Measurements from ENCODE around the gene INIP. TPM values are rescaled to one million over a fixed set of nuclear protein-coding genes. Genes with fewer than 3 reads are reported as not detected.
"Not testable (repeated sequence)": the region's sequence is repeated elsewhere in the genome, so short reads cannot be mapped to it uniquely, and the experiment has no call there.

Gene INIP
- total RNA-seq, 1 donor from 2014 or later = 15.1 TPM

GRCh38 chr9:112743216-112743836 lies 25.4 kb upstream of the INIP start:
- peak; percentile 53 for TF ChIP-seq CTCF (conservative IDR thresholded peaks at IDR 0.05; ENCODE audit: low read depth, low read length)
- H3K4me3 ChIP-seq (ENCODE audit: low read depth, low read length) = no peak overlapping the region
- DNase-seq (ENCODE audit: low read depth) = no peak

- no peak for DNase-seq (ENCODE audit: low read depth)
- TF ChIP-seq CTCF (conservative IDR thresholded peaks at IDR 0.05; ENCODE audit: low read depth, low read length) = no peak
- no peak overlapping the region for H3K4me3 ChIP-seq (ENCODE audit: low read depth, low read length)
Measured at GRCh38 chr9:112734892-112735291, 17.0 kb upstream of the INIP start.

GRCh38 chr9:112731971-112732370 lies 14.1 kb upstream of the INIP start:
- DNase-seq (ENCODE audit: low read depth) = peak; percentile 88
- no peak for TF ChIP-seq CTCF (conservative IDR thresholded peaks at IDR 0.05; ENCODE audit: low read depth, low read length)

GRCh38 chr9:112728401-112728800 lies 10.5 kb upstream of the INIP start:
- DNase-seq (ENCODE audit: low read depth) = no peak
- H3K4me3 ChIP-seq (ENCODE audit: low read depth, low read length) = no peak overlapping the region
- no peak for TF ChIP-seq CTCF (conservative IDR thresholded peaks at IDR 0.05; ENCODE audit: low read depth, low read length)

More at GRCh38 chr9:112731971-112732370, 14.1 kb upstream of the INIP start:
- peak overlapping the region; percentile 28 for H3K4me3 ChIP-seq (ENCODE audit: low read depth, low read length)

GRCh38 chr9:112726428-112726827 lies 8.5 kb upstream of the INIP start:
- TF ChIP-seq CTCF (conservative IDR thresholded peaks at IDR 0.05; ENCODE audit: low read depth, low read length) = no peak
- DNase-seq (ENCODE audit: low read depth) = no peak
- H3K4me3 ChIP-seq (ENCODE audit: low read depth, low read length) = no peak overlapping the region

- no peak for TF ChIP-seq CTCF (conservative IDR thresholded peaks at IDR 0.05; ENCODE audit: low read depth, low read length)
Measured at GRCh38 chr9:112725961-112726360, 8.0 kb upstream of the INIP start.

GRCh38 chr9:112722749-112723148 lies 4.8 kb upstream of the INIP start:
- H3K4me3 ChIP-seq (ENCODE audit: low read depth, low read length); DNase-seq (ENCODE audit: low read depth): not testable (repeated sequence)

More at GRCh38 chr9:112725961-112726360, 8.0 kb upstream of the INIP start:
- H3K4me3 ChIP-seq (ENCODE audit: low read depth, low read length) = no peak overlapping the region
- DNase-seq (ENCODE audit: low read depth) = no peak
